SK-N-SH treated with all-trans-retinoic acid at 6 μM for 48 hours (cell line): Measurements from ENCODE around the gene CPXM2.

Experiments used
- ATAC-seq: fragments of 200-7000 bp; cut with Tn5 transposase; 3 replicates; pipeline ENCODE4 v1.9.1; 2020; ENCODE audit warnings: mild to moderate bottlenecking, moderate library complexity
- ARNTL ChIP-seq: fragments of 450-650 bp; formaldehyde crosslinking; IDR thresholded peaks from 2 replicates; pipeline ENCODE4 v1.5.0; 2020; ENCODE audit warnings: low read depth, mild to moderate bottlenecking, moderate library complexity, borderline replicate concordance
- BACH2 ChIP-seq: fragments of 250-450 bp; sonication (Bioruptor Pico); IDR thresholded peaks from 2 replicates; pipeline ENCODE4 v1.9.0; 2021; ENCODE audit warnings: mild to moderate bottlenecking, borderline replicate concordance
- CSDC2 ChIP-seq: fragments of 250-450 bp; sonication (Bioruptor Pico); IDR thresholded peaks from 2 replicates; pipeline ENCODE4 v1.5.0; 2020; ENCODE audit warnings: mild to moderate bottlenecking, moderate library complexity
- ESRRG ChIP-seq: fragments of 250-450 bp; sonication (Bioruptor Pico); IDR thresholded peaks from 2 replicates; pipeline ENCODE4 v1.6.1; 2021; ENCODE audit warnings: mild to moderate bottlenecking
- GLIS3 ChIP-seq: fragments of 250-450 bp; sonication (Bioruptor Pico); IDR thresholded peaks from 2 replicates; pipeline ENCODE4 v1.5.0; 2020; ENCODE audit warnings: mild to moderate bottlenecking, moderate library complexity
- ISL1 ChIP-seq: fragments of 250-450 bp; sonication (Bioruptor Pico); IDR thresholded peaks from 2 replicates; pipeline ENCODE4 v2.1.2; 2022; ENCODE audit warnings: mild to moderate bottlenecking, moderate library complexity
- OSR1 ChIP-seq: fragments of 250-450 bp; sonication (Bioruptor Pico); IDR thresholded peaks from 2 replicates; pipeline ENCODE4 v1.8.0; 2022; ENCODE audit warnings: moderate library complexity, mild to moderate bottlenecking, inconsistent platforms
- PPARA ChIP-seq: fragments of 250-450 bp; sonication (Bioruptor Pico); IDR thresholded peaks from 2 replicates; pipeline ENCODE4 v1.5.0; 2020; ENCODE audit warnings: mild to moderate bottlenecking, borderline replicate concordance
- RARB ChIP-seq: fragments of 250-450 bp; sonication (Bioruptor Pico); IDR thresholded peaks from 2 replicates; pipeline ENCODE4 v1.8.0; 2021; ENCODE audit warnings: mild to moderate bottlenecking, moderate library complexity
- SNAI2 ChIP-seq: fragments of 250-450 bp; sonication (Bioruptor Pico); IDR thresholded peaks from 2 replicates; pipeline ENCODE4 v1.5.0; 2020; ENCODE audit warnings: mild to moderate bottlenecking, moderate library complexity
- TCF4 ChIP-seq: fragments of 250-450 bp; sonication (Bioruptor Pico); IDR thresholded peaks from 2 replicates; pipeline ENCODE4 v1.8.0; 2021; ENCODE audit warnings: mild to moderate bottlenecking, moderate library complexity, borderline replicate concordance
- TOX ChIP-seq: fragments of 250-450 bp; sonication (Bioruptor Pico); IDR thresholded peaks from 2 replicates; pipeline ENCODE4 v1.8.0; 2021; ENCODE audit warnings: mild to moderate bottlenecking, moderate library complexity, borderline replicate concordance
- ZC3H10 ChIP-seq: fragments of 250-450 bp; sonication (Bioruptor Pico); IDR thresholded peaks from 2 replicates; pipeline ENCODE4 v1.5.1; 2021; ENCODE audit warnings: mild to moderate bottlenecking, moderate library complexity
- ZFP3 ChIP-seq: fragments of 250-450 bp; sonication (Bioruptor Pico); IDR thresholded peaks from 2 replicates; pipeline ENCODE4 v1.5.0; 2020; ENCODE audit warnings: mild to moderate bottlenecking, moderate library complexity
- ZFP30 ChIP-seq: fragments of 450-650 bp; formaldehyde crosslinking; IDR thresholded peaks from 2 replicates; pipeline ENCODE4 v1.5.0; 2022; ENCODE audit warnings: mild to moderate bottlenecking, moderate library complexity
- ZNF565 ChIP-seq: fragments of 450-650 bp; formaldehyde crosslinking; conservative IDR thresholded peaks from 2 replicates; pipeline ENCODE4 v1.5.0; 2020; ENCODE audit warnings: low read depth, mild to moderate bottlenecking, moderate library complexity
- ZNF70 ChIP-seq: fragments of 450-650 bp; formaldehyde crosslinking; IDR thresholded peaks from 2 replicates; pipeline ENCODE4 v1.5.0; 2020; ENCODE audit warnings: mild to moderate bottlenecking, moderate library complexity
- TF ChIP-seq, protein P1 (sequence below): fragments of 250-450 bp; sonication (Bioruptor Pico); IDR thresholded peaks from 2 replicates; pipeline ENCODE4 v1.5.1; 2020; ENCODE audit warnings: low read depth, mild to moderate bottlenecking, moderate library complexity
- TF ChIP-seq, protein P2 (sequence below): fragments of 250-450 bp; sonication (Bioruptor Pico); IDR thresholded peaks from 2 replicates; pipeline ENCODE4 v1.8.0; 2021; ENCODE audit warnings: low read depth, mild to moderate bottlenecking, moderate library complexity, borderline replicate concordance
- TF ChIP-seq, protein P3 (sequence below): fragments of 250-450 bp; sonication (Bioruptor Pico); IDR thresholded peaks from 2 replicates; pipeline ENCODE4 v1.5.0; 2020; ENCODE audit warnings: mild to moderate bottlenecking, moderate library complexity

The CPXM2 gene

DNA sequence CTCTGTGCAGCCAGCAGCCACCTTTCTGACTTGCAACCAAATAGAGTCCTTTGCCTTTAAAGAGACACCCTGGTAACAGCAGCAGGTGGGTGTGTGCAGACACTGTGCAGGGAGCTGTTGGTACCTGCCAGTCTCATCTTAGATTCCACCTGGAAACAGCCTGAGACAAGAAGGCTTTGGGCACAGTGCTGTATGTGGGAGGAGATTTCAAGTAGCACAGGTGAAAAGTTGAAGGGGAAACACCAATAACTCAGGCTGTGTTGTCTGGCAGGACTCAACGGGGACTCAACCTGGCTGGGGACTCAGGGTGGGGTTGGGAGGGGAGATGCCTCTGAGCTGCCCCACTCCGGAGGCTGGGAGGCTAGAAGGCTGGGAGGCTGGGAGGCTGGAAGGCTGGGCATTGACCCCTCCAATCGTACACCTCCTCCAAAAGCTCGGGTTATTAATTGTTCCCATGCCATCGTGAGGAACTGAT, 6.7 kb downstream of the CPXM2 start:
- ATAC-seq, result no peak
- TF ChIP-seq TOX (no peak), ESRRG (CRISPR knock-in tag) (no peak)

DNA sequence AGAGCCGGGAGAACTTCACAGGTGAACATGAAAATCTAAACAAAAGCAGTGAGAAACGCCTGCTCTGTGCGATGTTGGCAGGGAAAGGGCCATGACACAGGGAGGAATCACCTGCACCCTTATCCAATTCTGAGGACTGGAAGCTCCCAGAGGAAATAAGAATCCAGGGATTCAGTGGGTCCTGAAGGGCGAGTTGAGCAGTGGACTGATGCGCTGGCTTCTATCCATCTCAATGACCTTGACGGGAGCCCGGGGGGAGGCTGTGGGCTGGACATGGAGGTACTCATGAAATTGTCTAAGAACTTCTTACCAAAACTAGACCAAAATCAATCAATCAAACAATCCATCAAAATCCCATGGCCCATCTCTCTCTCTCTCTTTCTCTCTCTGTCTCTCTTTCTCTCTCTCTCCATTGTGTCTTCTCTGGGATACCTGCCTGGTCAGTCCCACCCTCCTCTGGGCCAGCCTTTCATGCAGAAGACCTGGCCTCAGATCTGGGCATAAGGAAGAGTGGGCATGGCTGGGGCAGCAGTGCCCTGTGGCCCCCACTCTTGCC, 7.2 kb downstream of the CPXM2 start:
- no peak for TF ChIP-seq PPARA
- no peak for TF ChIP-seq BACH2
- no peak for TF ChIP-seq ZNF565
- no peak for TF ChIP-seq ISL1 (CRISPR knock-in tag)
- TF ChIP-seq OSR1 (CRISPR knock-in tag), result no peak
- TF ChIP-seq SNAI2 (CRISPR knock-in tag), result no peak
- TF ChIP-seq, protein P1, sequence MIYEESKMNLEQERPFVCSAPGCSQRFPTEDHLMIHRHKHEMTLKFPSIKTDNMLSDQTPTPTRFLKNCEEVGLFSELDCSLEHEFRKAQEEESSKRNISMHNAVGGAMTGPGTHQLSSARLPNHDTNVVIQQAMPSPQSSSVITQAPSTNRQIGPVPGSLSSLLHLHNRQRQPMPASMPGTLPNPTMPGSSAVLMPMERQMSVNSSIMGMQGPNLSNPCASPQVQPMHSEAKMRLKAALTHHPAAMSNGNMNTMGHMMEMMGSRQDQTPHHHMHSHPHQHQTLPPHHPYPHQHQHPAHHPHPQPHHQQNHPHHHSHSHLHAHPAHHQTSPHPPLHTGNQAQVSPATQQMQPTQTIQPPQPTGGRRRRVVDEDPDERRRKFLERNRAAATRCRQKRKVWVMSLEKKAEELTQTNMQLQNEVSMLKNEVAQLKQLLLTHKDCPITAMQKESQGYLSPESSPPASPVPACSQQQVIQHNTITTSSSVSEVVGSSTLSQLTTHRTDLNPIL (CRISPR knock-in tag), result no peak
- TF ChIP-seq, protein P2, sequence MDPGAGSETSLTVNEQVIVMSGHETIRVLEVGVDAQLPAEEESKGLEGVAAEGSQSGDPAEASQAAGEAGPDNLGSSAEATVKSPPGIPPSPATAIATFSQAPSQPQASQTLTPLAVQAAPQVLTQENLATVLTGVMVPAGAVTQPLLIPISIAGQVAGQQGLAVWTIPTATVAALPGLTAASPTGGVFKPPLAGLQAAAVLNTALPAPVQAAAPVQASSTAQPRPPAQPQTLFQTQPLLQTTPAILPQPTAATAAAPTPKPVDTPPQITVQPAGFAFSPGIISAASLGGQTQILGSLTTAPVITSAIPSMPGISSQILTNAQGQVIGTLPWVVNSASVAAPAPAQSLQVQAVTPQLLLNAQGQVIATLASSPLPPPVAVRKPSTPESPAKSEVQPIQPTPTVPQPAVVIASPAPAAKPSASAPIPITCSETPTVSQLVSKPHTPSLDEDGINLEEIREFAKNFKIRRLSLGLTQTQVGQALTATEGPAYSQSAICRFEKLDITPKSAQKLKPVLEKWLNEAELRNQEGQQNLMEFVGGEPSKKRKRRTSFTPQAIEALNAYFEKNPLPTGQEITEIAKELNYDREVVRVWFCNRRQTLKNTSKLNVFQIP (CRISPR knock-in tag), result no peak
- no peak for TF ChIP-seq ZFP3 (CRISPR knock-in tag)
- no peak for TF ChIP-seq TOX
- no peak for TF ChIP-seq ZFP30 (CRISPR knock-in tag)
- TF ChIP-seq CSDC2, result no peak
- no peak for TF ChIP-seq ESRRG (CRISPR knock-in tag)
- no peak for TF ChIP-seq ZNF70 (CRISPR knock-in tag)
- TF ChIP-seq TCF4 (CRISPR knock-in tag), result no peak
- no peak for TF ChIP-seq RARB (CRISPR knock-in tag)
- TF ChIP-seq GLIS3, result no peak
- ATAC-seq, result no peak

DNA sequence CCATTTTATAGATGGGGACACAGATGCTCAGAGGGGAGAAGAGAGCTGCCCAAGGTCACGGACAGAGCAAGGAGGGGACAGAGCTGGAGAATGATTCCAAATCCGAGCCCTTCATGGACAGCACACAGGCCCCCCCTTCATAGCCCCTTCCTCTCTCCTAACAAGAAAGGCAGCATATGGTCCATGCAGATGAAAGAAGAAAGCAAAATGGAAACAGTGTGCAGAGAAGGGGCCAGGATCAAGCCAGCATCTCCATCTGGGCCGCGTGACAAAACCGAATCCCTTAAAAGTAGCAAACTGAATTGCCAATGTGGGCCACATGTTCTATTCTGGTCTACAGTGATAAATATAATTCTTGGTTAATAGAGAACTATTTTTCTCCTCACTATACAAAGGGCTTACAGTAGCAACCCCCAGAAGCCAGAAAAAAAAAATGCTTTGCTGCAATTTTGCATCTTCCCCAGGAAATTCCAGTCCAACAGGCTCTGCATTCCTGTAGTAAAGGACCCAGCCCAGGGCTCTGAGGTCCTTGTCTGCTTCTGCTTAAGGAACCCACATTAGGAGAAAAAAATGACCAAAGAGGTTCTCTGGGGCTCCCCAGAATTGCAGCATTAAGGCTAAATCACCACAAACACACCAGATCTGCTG, 7.8 kb downstream of the CPXM2 start:
- no peak for ATAC-seq
- TF ChIP-seq OSR1 (CRISPR knock-in tag), result no peak
- no peak for TF ChIP-seq ZFP30 (CRISPR knock-in tag)
- no peak for TF ChIP-seq ZC3H10 (CRISPR knock-in tag)
- TF ChIP-seq, protein P3, sequence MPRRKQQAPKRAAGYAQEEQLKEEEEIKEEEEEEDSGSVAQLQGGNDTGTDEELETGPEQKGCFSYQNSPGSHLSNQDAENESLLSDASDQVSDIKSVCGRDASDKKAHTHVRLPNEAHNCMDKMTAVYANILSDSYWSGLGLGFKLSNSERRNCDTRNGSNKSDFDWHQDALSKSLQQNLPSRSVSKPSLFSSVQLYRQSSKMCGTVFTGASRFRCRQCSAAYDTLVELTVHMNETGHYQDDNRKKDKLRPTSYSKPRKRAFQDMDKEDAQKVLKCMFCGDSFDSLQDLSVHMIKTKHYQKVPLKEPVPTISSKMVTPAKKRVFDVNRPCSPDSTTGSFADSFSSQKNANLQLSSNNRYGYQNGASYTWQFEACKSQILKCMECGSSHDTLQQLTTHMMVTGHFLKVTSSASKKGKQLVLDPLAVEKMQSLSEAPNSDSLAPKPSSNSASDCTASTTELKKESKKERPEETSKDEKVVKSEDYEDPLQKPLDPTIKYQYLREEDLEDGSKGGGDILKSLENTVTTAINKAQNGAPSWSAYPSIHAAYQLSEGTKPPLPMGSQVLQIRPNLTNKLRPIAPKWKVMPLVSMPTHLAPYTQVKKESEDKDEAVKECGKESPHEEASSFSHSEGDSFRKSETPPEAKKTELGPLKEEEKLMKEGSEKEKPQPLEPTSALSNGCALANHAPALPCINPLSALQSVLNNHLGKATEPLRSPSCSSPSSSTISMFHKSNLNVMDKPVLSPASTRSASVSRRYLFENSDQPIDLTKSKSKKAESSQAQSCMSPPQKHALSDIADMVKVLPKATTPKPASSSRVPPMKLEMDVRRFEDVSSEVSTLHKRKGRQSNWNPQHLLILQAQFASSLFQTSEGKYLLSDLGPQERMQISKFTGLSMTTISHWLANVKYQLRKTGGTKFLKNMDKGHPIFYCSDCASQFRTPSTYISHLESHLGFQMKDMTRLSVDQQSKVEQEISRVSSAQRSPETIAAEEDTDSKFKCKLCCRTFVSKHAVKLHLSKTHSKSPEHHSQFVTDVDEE, result no peak

DNA sequence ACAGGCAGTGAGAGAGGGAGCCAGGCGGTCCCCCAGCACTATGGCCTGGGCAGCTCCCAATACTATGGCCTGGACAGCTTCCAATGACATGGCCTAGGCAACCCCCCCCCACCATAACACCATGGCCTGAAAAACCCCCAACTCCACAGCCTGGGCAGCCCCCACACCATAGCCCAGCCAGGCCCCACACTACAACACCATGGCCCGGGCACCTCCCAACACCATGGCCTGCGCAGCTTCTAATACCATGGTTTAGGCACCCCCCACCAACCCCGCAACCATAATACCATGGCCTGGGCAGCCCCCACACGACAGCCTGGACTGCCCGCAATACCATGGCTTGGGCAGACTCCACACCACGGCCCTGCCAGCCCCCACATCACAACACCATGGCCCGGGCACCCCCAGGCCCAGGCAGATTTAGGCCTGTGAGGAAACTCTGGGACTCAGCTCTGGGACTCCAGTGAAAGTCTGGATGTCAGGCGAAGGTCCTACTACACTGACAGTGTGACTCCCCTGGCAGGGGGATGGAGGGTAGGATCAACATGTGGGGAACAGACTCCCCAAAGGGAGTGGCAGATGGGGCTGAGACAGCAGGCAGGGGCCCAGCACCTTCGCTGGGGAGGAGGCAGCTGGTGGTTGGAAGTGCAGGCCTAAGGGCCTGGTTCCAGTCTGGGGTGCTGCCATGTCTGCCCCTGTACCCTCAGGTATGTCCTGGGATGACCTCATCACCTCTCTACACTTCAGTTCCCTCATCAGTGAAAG, 8.7 kb downstream of the CPXM2 start:
- no peak for ATAC-seq
- TF ChIP-seq BACH2 (no peak), ARNTL (no peak), CSDC2 (no peak)
- TF ChIP-seq, protein P3, result no peak
